ENCODE data around the gene TJAP1.

DNA sequence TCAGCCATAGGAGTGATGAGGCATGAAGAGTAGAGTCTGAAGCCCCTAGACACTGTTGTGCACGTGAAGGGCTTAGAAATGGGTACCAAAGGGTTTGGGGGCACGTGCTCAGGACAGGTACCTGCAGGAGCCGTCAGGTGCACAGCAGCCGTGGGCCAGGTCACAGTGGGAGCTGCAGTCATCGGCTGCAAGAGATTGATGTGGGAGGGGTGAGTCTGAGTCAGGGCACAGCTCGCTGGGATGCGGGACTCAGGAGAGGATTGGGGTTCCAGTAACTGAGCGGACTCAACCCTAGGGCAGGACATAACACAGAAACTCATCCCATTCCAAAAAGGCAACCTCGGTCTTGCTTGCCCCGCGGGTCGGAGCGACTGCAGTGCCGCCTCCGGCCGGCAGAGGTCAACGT lies 23.1 kb upstream of the TJAP1 start:
- TF ChIP-seq, protein P1, sequence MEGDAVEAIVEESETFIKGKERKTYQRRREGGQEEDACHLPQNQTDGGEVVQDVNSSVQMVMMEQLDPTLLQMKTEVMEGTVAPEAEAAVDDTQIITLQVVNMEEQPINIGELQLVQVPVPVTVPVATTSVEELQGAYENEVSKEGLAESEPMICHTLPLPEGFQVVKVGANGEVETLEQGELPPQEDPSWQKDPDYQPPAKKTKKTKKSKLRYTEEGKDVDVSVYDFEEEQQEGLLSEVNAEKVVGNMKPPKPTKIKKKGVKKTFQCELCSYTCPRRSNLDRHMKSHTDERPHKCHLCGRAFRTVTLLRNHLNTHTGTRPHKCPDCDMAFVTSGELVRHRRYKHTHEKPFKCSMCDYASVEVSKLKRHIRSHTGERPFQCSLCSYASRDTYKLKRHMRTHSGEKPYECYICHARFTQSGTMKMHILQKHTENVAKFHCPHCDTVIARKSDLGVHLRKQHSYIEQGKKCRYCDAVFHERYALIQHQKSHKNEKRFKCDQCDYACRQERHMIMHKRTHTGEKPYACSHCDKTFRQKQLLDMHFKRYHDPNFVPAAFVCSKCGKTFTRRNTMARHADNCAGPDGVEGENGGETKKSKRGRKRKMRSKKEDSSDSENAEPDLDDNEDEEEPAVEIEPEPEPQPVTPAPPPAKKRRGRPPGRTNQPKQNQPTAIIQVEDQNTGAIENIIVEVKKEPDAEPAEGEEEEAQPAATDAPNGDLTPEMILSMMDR (IDR thresholded peaks at IDR 0.05; ENCODE audit: extremely low read depth in 1 of 2, insufficient read depth in 1 of 2, low read depth in 1 of 2, low read length in 2 of 2) = peak; percentile 91 to 99
- TF ChIP-seq POLR2AphosphoS5 (IDR thresholded peaks at IDR 0.05; ENCODE audit: insufficient read depth, low read depth, low read length) (no peak), POLR2A (IDR thresholded peaks at IDR 0.05; ENCODE audit: low read depth, low read length) (no peak)
